GM19043 (cell line): ENCODE data around the gene PTPRU.
"Not testable (repeated sequence)": the region's sequence is repeated elsewhere in the genome, so short reads cannot be mapped to it uniquely, and the experiment has no call there.

Experiments
- ATAC-seq: cut with Tn5 transposase; IDR thresholded peaks from one replicate; pipeline ENCODE4 v1.9.1; 2021; ENCODE audit warnings: low read depth; ENCODE audit not compliant: unreplicated experiment

PTPRU gene

GRCh38 chr1:29221296-29221695 lies 15.0 kb upstream of the PTPRU start:
- ATAC-seq = no peak

GRCh38 chr1:29222260-29222659 lies 14.1 kb upstream of the PTPRU start:
- not testable (repeated sequence) for ATAC-seq

GRCh38 chr1:29222686-29223085 lies 13.6 kb upstream of the PTPRU start:
- ATAC-seq = no peak

- no peak for ATAC-seq
These were observed 12.8 kb upstream of the PTPRU start for GRCh38 chr1:29223521-29223920.

- no peak for ATAC-seq
These were observed 11.9 kb upstream of the PTPRU start for GRCh38 chr1:29224356-29224837.

GRCh38 chr1:29225361-29225760 lies 11.0 kb upstream of the PTPRU start:
- ATAC-seq = no peak

GRCh38 chr1:29227511-29227910 lies 8.8 kb upstream of the PTPRU start:
- no peak for ATAC-seq

GRCh38 chr1:29230204-29230552 lies 6.1 kb upstream of the PTPRU start:
- ATAC-seq = no peak

GRCh38 chr1:29230553-29231378 lies 5.6 kb upstream of the PTPRU start, which contains the start of gene MECR:
MECR (minus strand) TSS chr1:29230934; CDS start chr1:29230906, 28 bp downstream.
- peak; percentile 96 for ATAC-seq

GRCh38 chr1:29232387-29232786 lies 3.9 kb upstream of the PTPRU start:
- ATAC-seq = no peak

- ATAC-seq = no peak
These were observed 2.6 kb upstream of the PTPRU start for GRCh38 chr1:29233693-29234092.

- no peak for ATAC-seq
These were observed 1.9 kb upstream of the PTPRU start for GRCh38 chr1:29234471-29234870.

GRCh38 chr1:29234881-29235280 lies 1.4 kb upstream of the PTPRU start:
- ATAC-seq = not testable (repeated sequence)

- ATAC-seq = no peak
These were observed 398 bp downstream of the PTPRU start for GRCh38 chr1:29236712-29237128.

GRCh38 chr1:29237129-29237821 lies 953 bp downstream of the PTPRU start:
- ATAC-seq = no peak

GRCh38 chr1:29237852-29238619 lies 1.7 kb downstream of the PTPRU start:
- ATAC-seq = no peak

- ATAC-seq = no peak
These were observed 2.3 kb downstream of the PTPRU start for GRCh38 chr1:29238620-29239002.

GRCh38 chr1:29239142-29239541 lies 2.8 kb downstream of the PTPRU start:
- no peak for ATAC-seq

- no peak for ATAC-seq
These were observed 4.1 kb downstream of the PTPRU start for GRCh38 chr1:29240400-29240837.

- ATAC-seq = no peak
These were observed 4.7 kb downstream of the PTPRU start for GRCh38 chr1:29240986-29241385.
